NOMO-1 (cell line): ENCODE results near the gene KRT78.
A peak's percentile ranks its signal among the peaks of the same experiment; 100 is the strongest.
"Not testable (repeated sequence)": the region's sequence is repeated elsewhere in the genome, so short reads cannot be mapped to it uniquely, and the experiment has no call there.

Experiments used
- DNase-seq, 2 experiments: peaks; one replicate each; lab custom pipeline; 2025; ENCODE audit not compliant: unreplicated experiment in 2 of 2; lab: John Stamatoyannopoulos, UW

KRT78 gene

GRCh38 chr12:52848661-52849255 is at the start of gene KRT78:
Gene KRT78, minus strand, starts transcription at chr12:52848994. Its CDS starts 64 bp downstream, at chr12:52848930.
- no peak for DNase-seq

GRCh38 chr12:52896190-52897100 is 47.7 kb upstream of the KRT78 start:
- no peak for DNase-seq

- no peak for DNase-seq
Measured at GRCh38 chr12:52895726-52896189, 47.0 kb upstream of the KRT78 start.

- DNase-seq = no peak
Measured at GRCh38 chr12:52892974-52893373, 44.2 kb upstream of the KRT78 start.

- no peak for DNase-seq
Measured at GRCh38 chr12:52892207-52892852, 43.5 kb upstream of the KRT78 start.

GRCh38 chr12:52891044-52891443 is 42.2 kb upstream of the KRT78 start:
- DNase-seq = no peak

GRCh38 chr12:52890417-52890816 is 41.6 kb upstream of the KRT78 start:
- DNase-seq = no peak

- peak; percentile 22 to 57 for DNase-seq
Measured at GRCh38 chr12:52884526-52885293, 35.9 kb upstream of the KRT78 start.

- not testable (repeated sequence) for DNase-seq
Measured at GRCh38 chr12:52880499-52880898, 31.7 kb upstream of the KRT78 start.

GRCh38 chr12:52879394-52880351 is 30.9 kb upstream of the KRT78 start:
- DNase-seq = peak; percentile 72 to 76

- DNase-seq = no peak
Measured at GRCh38 chr12:52878507-52879393, 30.0 kb upstream of the KRT78 start.

- no peak for DNase-seq
Measured at GRCh38 chr12:52877242-52877641, 28.4 kb upstream of the KRT78 start.

GRCh38 chr12:52876372-52876771 is 27.6 kb upstream of the KRT78 start:
- DNase-seq = no peak

GRCh38 chr12:52874573-52875435 is 26.0 kb upstream of the KRT78 start:
- DNase-seq = no peak

- peak; percentile 54 to 66 for DNase-seq
Measured at GRCh38 chr12:52873832-52874572, 25.2 kb upstream of the KRT78 start.

GRCh38 chr12:52873513-52873831 is 24.7 kb upstream of the KRT78 start:
- no peak for DNase-seq
